MM.1S (cell line): ENCODE measurements around the gene SDK1.

Source experiments
- DNase-seq: peaks from one replicate; pipeline ENCODE4 v3.0.0-alpha.2; 2015
- H2AFZ ChIP-seq: fragments of 300-600 bp; sonication (generic); 2 replicates; pipeline ENCODE4 v1.6.0; 2016; ENCODE audit warnings: antibody characterized with exemption, low read length
- H3F3A ChIP-seq: fragments of 300-600 bp; sonication (generic); 2 replicates; pipeline ENCODE4 v1.6.1; 2016; ENCODE audit warnings: mild to moderate bottlenecking, antibody characterized with exemption, low read length, moderate library complexity, mixed read lengths; ENCODE audit not compliant: insufficient read depth
- H3K27ac ChIP-seq: fragments of 300-600 bp; sonication (generic); 2 replicates; pipeline ENCODE4 v1.5.1; 2016; ENCODE audit warnings: mild to moderate bottlenecking, low read length
- H3K27me3 ChIP-seq: fragments of 300-600 bp; sonication (generic); replicated peaks from 2 replicates; pipeline ENCODE4 v1.6.0; 2016; ENCODE audit warnings: low read length; ENCODE audit not compliant: insufficient read depth
- H3K36me3 ChIP-seq: fragments of 300-600 bp; sonication (generic); replicated peaks from 2 replicates; pipeline ENCODE4 v1.6.1; 2016; ENCODE audit warnings: mild to moderate bottlenecking, low read length, mixed read lengths; ENCODE audit not compliant: insufficient read depth
- H3K4me1 ChIP-seq: fragments of 300-600 bp; sonication (generic); 2 replicates; pipeline ENCODE4 v1.6.1; 2016; ENCODE audit warnings: low read length, mixed read lengths
- H3K4me2 ChIP-seq: fragments of 300-600 bp; sonication (generic); 2 replicates; pipeline ENCODE4 v1.6.0; 2016; ENCODE audit warnings: low read depth, low read length
- H3K4me3 ChIP-seq: fragments of 300-600 bp; sonication (generic); 2 replicates; pipeline ENCODE4 v1.5.1; 2016; ENCODE audit warnings: low read length, mixed read lengths
- H3K79me2 ChIP-seq: fragments of 300-600 bp; sonication (generic); 2 replicates; pipeline ENCODE4 v1.6.1; 2016; ENCODE audit warnings: mixed run types, low read length, mixed read lengths
- H3K9ac ChIP-seq: fragments of 300-600 bp; sonication (generic); 2 replicates; pipeline ENCODE4 v1.6.1; 2016; ENCODE audit warnings: low read length, mixed read lengths
- H3K9me2 ChIP-seq: fragments of 300-600 bp; sonication (generic); replicated peaks from 2 replicates; pipeline ENCODE4 v1.6.1; 2016; ENCODE audit warnings: mild to moderate bottlenecking, low read length, mixed read lengths; ENCODE audit not compliant: insufficient read depth
- H3K9me3 ChIP-seq: fragments of 300-600 bp; sonication (generic); replicated peaks from 2 replicates; pipeline ENCODE4 v1.6.1; 2016; ENCODE audit warnings: mild to moderate bottlenecking, low read length, mixed read lengths; ENCODE audit not compliant: insufficient read depth
- H4K20me1 ChIP-seq: fragments of 300-600 bp; sonication (generic); 2 replicates; pipeline ENCODE4 v1.6.1; 2016; ENCODE audit warnings: mild to moderate bottlenecking, low read length, moderate library complexity, mixed read lengths; ENCODE audit not compliant: insufficient read depth
- CTCF ChIP-seq: fragments of 300-600 bp; sonication (generic); IDR thresholded peaks from 2 replicates; pipeline ENCODE4 v1.5.1; 2016; ENCODE audit warnings: antibody characterized with exemption, low read length, mixed read lengths
- EZH2 ChIP-seq: fragments of 300-600 bp; sonication (generic); optimal IDR thresholded peaks from 2 replicates; pipeline ENCODE3; 2017; ENCODE audit warnings: low read depth, mild to moderate bottlenecking, antibody characterized with exemption, low read length, mixed read lengths
- EZH2phosphoT487 ChIP-seq: fragments of 300-600 bp; sonication (generic); IDR thresholded peaks from 2 replicates; pipeline ENCODE4 v1.6.1; 2018; ENCODE audit warnings: antibody characterized with exemption, low read length

The SDK1 gene

GRCh38 chr7:3924277-3924676 is 623.2 kb downstream of the SDK1 start:
- Histone ChIP-seq H3K4me2 (no peak overlapping the region), H3K9me3 (no peaks in the 10 kb centered on the region), H2AFZ (no peak overlapping the region), H3K27ac (no peak overlapping the region), H3K36me3 (no peaks in the 10 kb centered on the region), H3F3A (no peaks in the 10 kb centered on the region), H3K27me3 (no peaks in the 10 kb centered on the region), H3K9ac (no peak overlapping the region), H4K20me1 (no peaks in the 10 kb centered on the region), H3K4me3 (no peak overlapping the region), H3K79me2 (no peaks in the 10 kb centered on the region), H3K9me2 (no peaks in the 10 kb centered on the region), H3K4me1 (no peaks in the 10 kb centered on the region)
- no peak for TF ChIP-seq EZH2phosphoT487
- TF ChIP-seq EZH2: no peak
- no peak for TF ChIP-seq CTCF
- DNase-seq: no peak

- H3K4me1 ChIP-seq: no peaks in the 10 kb centered on the region
- no peak overlapping the region for H2AFZ ChIP-seq
- no peaks in the 10 kb centered on the region for H3K36me3 ChIP-seq
- no peak overlapping the region for H3K4me2 ChIP-seq
- no peak overlapping the region for H3K9ac ChIP-seq
- H3K27me3 ChIP-seq: no peaks in the 10 kb centered on the region
- no peak overlapping the region for H3K27ac ChIP-seq
- no peaks in the 10 kb centered on the region; the same call in 1 of the 2 replicates for H3K9me3 ChIP-seq
- TF ChIP-seq EZH2phosphoT487 (no peak), CTCF (no peak), EZH2 (no peak)
- no peak overlapping the region for H3K4me3 ChIP-seq
- no peaks in the 10 kb centered on the region for H3K79me2 ChIP-seq
- no peaks in the 10 kb centered on the region for H3F3A ChIP-seq
- H4K20me1 ChIP-seq: no peaks in the 10 kb centered on the region
- no peak for DNase-seq
- no peaks in the 10 kb centered on the region for H3K9me2 ChIP-seq
Observed at GRCh38 chr7:3927446-3928110, 626.5 kb downstream of the SDK1 start.

- no peaks in the 10 kb centered on the region; the same call in 1 of the 2 replicates for H3K9me3 ChIP-seq
- H3F3A ChIP-seq: no peaks in the 10 kb centered on the region
- H3K4me2 ChIP-seq: no peak overlapping the region
- no peaks in the 10 kb centered on the region for H3K36me3 ChIP-seq
- H3K27ac ChIP-seq: no peak overlapping the region
- H3K79me2 ChIP-seq: no peaks in the 10 kb centered on the region
- no peak overlapping the region for H3K9ac ChIP-seq
- H3K4me1 ChIP-seq: no peaks in the 10 kb centered on the region
- TF ChIP-seq EZH2 (no peak), EZH2phosphoT487 (no peak), CTCF (no peak)
- no peaks in the 10 kb centered on the region for H3K9me2 ChIP-seq
- DNase-seq: no peak
- no peak overlapping the region for H2AFZ ChIP-seq
- H3K27me3 ChIP-seq: no peaks in the 10 kb centered on the region
- no peak overlapping the region for H3K4me3 ChIP-seq
- no peaks in the 10 kb centered on the region for H4K20me1 ChIP-seq
Observed at GRCh38 chr7:3928727-3929515, 627.9 kb downstream of the SDK1 start.
